HEK293 (cell line): Measurements from ENCODE around the gene ETV6.

Experiments
- CTCF ChIA-PET: fragments of 350-600 bp; formaldehyde crosslinking; extraction: SDS; loops from one replicate; lab custom pipeline; 2021; ENCODE audit warnings: antibody characterized with exemption; lab: Yijun Ruan, JAX
- POLR2A ChIA-PET: fragments of 300-600 bp; formaldehyde crosslinking; extraction: SDS; loops from one replicate; lab custom pipeline; 2020; ENCODE audit warnings: antibody characterized with exemption, inconsistent platforms; lab: Yijun Ruan, JAX
- H3K27ac ChIP-seq: fragments of 200-500 bp; sonication (Bioruptor generic); 2 replicates; pipeline ENCODE4 v1.5.1; 2014; ENCODE audit warnings: low read depth, low read length, control low read depth, inconsistent platforms; ENCODE audit errors: extremely low read depth
- H3K36me3 ChIP-seq, 2 experiments: fragments of 200-500 bp in 1 of 2; sonication (Bioruptor generic) in 1 of 2; 1 replicate in 1 of 2; 2 replicates in 1 of 2; pipeline ENCODE4 v1.5.1; 2014 to 2017; ENCODE audit warnings: inconsistent platforms in 2 of 2, low read length in 2 of 2; ENCODE audit not compliant: control insufficient read depth in 2 of 2, insufficient read depth in 1 of 2
- H3K4me1 ChIP-seq: fragments of 200-500 bp; sonication (Bioruptor generic); 2 replicates; pipeline ENCODE4 v1.5.1; 2014; ENCODE audit warnings: mild to moderate bottlenecking, low read length, inconsistent platforms; ENCODE audit not compliant: control insufficient read depth, insufficient read depth
- H3K4me3 ChIP-seq: 2 replicates; pipeline ENCODE4 v1.5.1; 2011; ENCODE audit warnings: low read depth, mild to moderate bottlenecking, control low read depth, low read length, moderate library complexity
- H3K9me3 ChIP-seq: fragments of 200-500 bp; sonication (Bioruptor generic); 2 replicates; pipeline ENCODE4 v1.5.1; 2014; ENCODE audit warnings: low read depth, low read length, inconsistent platforms; ENCODE audit not compliant: control insufficient read depth, insufficient read depth
- ATF2 ChIP-seq: fragments of 450-650 bp; formaldehyde crosslinking; IDR thresholded peaks from 2 replicates; pipeline ENCODE4 v1.5.1; 2016; ENCODE audit warnings: missing biosample characterization, missing genetic modification characterization, low read depth
- BCL11B ChIP-seq: fragments of 450-650 bp; formaldehyde crosslinking; IDR thresholded peaks from 2 replicates; pipeline ENCODE4 v1.5.1; 2016; ENCODE audit warnings: low read depth, missing biosample characterization, missing genetic modification characterization
- CTCF ChIP-seq: fragments of 450-650 bp; formaldehyde crosslinking; IDR thresholded peaks from 2 replicates; pipeline ENCODE4 v1.5.1; 2016; ENCODE audit warnings: missing biosample characterization, missing genetic modification characterization
- REST ChIP-seq: fragments of 450-650 bp; formaldehyde crosslinking; IDR thresholded peaks from 2 replicates; pipeline ENCODE4 v1.5.1; 2016; ENCODE audit warnings: missing biosample characterization, missing genetic modification characterization
- YY2 ChIP-seq: fragments of 450-650 bp; formaldehyde crosslinking; IDR thresholded peaks from 2 replicates; pipeline ENCODE4 v1.5.1; 2016; ENCODE audit warnings: missing biosample characterization, missing genetic modification characterization
- ZBTB7A ChIP-seq: fragments of 450-650 bp; formaldehyde crosslinking; IDR thresholded peaks from 2 replicates; pipeline ENCODE4 v1.5.1; 2016; ENCODE audit warnings: low read depth, missing biosample characterization, missing genetic modification characterization
- ZIC2 ChIP-seq: fragments of 450-650 bp; formaldehyde crosslinking; IDR thresholded peaks from 2 replicates; pipeline ENCODE4 v1.5.1; 2016; ENCODE audit warnings: missing biosample characterization, missing genetic modification characterization
- ZNF133 ChIP-seq: fragments of 450-650 bp; formaldehyde crosslinking; IDR thresholded peaks from 2 replicates; pipeline ENCODE4 v1.5.1; 2016; ENCODE audit warnings: missing biosample characterization, missing genetic modification characterization
- ZNF18 ChIP-seq: fragments of 450-650 bp; formaldehyde crosslinking; IDR thresholded peaks from 2 replicates; pipeline ENCODE4 v1.5.1; 2016; ENCODE audit warnings: missing biosample characterization, missing genetic modification characterization
- ZNF2 ChIP-seq: fragments of 450-650 bp; formaldehyde crosslinking; IDR thresholded peaks from 2 replicates; pipeline ENCODE4 v1.5.1; 2016; ENCODE audit warnings: missing biosample characterization, missing genetic modification characterization
- ZNF423 ChIP-seq: fragments of 450-650 bp; formaldehyde crosslinking; IDR thresholded peaks from 2 replicates; pipeline ENCODE4 v1.5.1; 2016; ENCODE audit warnings: missing biosample characterization, missing genetic modification characterization
- ZNF449 ChIP-seq: fragments of 450-650 bp; formaldehyde crosslinking; IDR thresholded peaks from 2 replicates; pipeline ENCODE4 v1.5.1; 2017; ENCODE audit warnings: missing biosample characterization, mild to moderate bottlenecking, missing genetic modification characterization, moderate library complexity
- ZNF513 ChIP-seq: fragments of 450-650 bp; IDR thresholded peaks from 2 replicates; pipeline ENCODE4 v1.5.1; 2018; ENCODE audit warnings: missing biosample characterization, missing genetic modification characterization
- ZNF529 ChIP-seq: fragments of 450-650 bp; formaldehyde crosslinking; IDR thresholded peaks from 2 replicates; pipeline ENCODE4 v1.5.1; 2017; ENCODE audit warnings: missing genetic modification characterization, missing biosample characterization; ENCODE audit not compliant: insufficient replicate concordance
- ZNF692 ChIP-seq: fragments of 450-650 bp; formaldehyde crosslinking; IDR thresholded peaks from 2 replicates; pipeline ENCODE4 v1.5.1; 2016; ENCODE audit warnings: missing biosample characterization, missing genetic modification characterization
- ZNF704 ChIP-seq: fragments of 450-650 bp; formaldehyde crosslinking; IDR thresholded peaks from 2 replicates; pipeline ENCODE4 v1.5.1; 2016; ENCODE audit warnings: missing biosample characterization, missing genetic modification characterization
- ZNF777 ChIP-seq: fragments of 450-650 bp; formaldehyde crosslinking; IDR thresholded peaks from 2 replicates; pipeline ENCODE4 v1.5.1; 2017; ENCODE audit warnings: missing biosample characterization, missing genetic modification characterization, borderline replicate concordance

The ETV6 gene

GRCh38 chr12:11722578-11723138 is 73.2 kb downstream of the ETV6 start:
- H3K4me3 ChIP-seq, result no peak overlapping the region
- TF ChIP-seq ZNF449 (no peak), ZNF704 (no peak), ZNF529 (no peak), ZNF777 (tag by site-specific recombination) (no peak)
- H3K27ac ChIP-seq, result no peak overlapping the region
- no peaks in the 10 kb centered on the region for H3K9me3 ChIP-seq
- CTCF ChIA-PET, result no interaction called here
- H3K36me3 ChIP-seq, result no peaks in the 10 kb centered on the region
- H3K4me1 ChIP-seq, result peaks cover 2% of the 10 kb centered on the region; the same call in 1 of the 2 replicates
- POLR2A ChIA-PET, result no interaction called here

- Histone ChIP-seq H3K36me3 (no peaks in the 10 kb centered on the region), H3K4me1 (peaks cover 2% of the 10 kb centered on the region; the same call in 1 of the 2 replicates), H3K4me3 (no peak overlapping the region), H3K27ac (no peak overlapping the region), H3K9me3 (no peaks in the 10 kb centered on the region)
- TF ChIP-seq BCL11B (tag by site-specific recombination) (no peak), ZNF18 (tag by site-specific recombination) (no peak), ZNF513 (tag by site-specific recombination) (no peak), ZNF133 (no peak), ZNF423 (tag by site-specific recombination) (no peak), ZNF692 (tag by site-specific recombination) (no peak), ATF2 (no peak), YY2 (tag by site-specific recombination) (no peak)
- ChIA-PET POLR2A (no interaction called here), CTCF (interaction anchor here (0.5 to 0.6 kb wide), 2 partner anchors 142 to 959 kb away, joined by 3 to 4 read pairs; no protein-coding TSS in a partner anchor)
These were observed 74.5 kb downstream of the ETV6 start for GRCh38 chr12:11723993-11724392.

GRCh38 chr12:11724888-11725311 is 75.4 kb downstream of the ETV6 start:
- Histone ChIP-seq H3K4me1 (peaks cover 2% of the 10 kb centered on the region; the same call in 1 of the 2 replicates), H3K4me3 (no peak overlapping the region), H3K9me3 (no peaks in the 10 kb centered on the region), H3K36me3 (no peaks in the 10 kb centered on the region), H3K27ac (no peak overlapping the region)
- ChIA-PET CTCF (no interaction called here), POLR2A (no interaction called here)
- TF ChIP-seq CTCF (no peak), ZNF2 (tag by site-specific recombination) (no peak), ZBTB7A (tag by site-specific recombination) (no peak), ZIC2 (peak; percentile 84), REST (no peak)
